Suppressor macrophage (primary cell): ENCODE results near the gene ADGRV1.

ENCODE experiments used
- DNase-seq, 4 experiments: peaks; one replicate each; pipeline ENCODE4 v3.0.0-alpha.2; 2020 to 2022

Gene ADGRV1

DNA sequence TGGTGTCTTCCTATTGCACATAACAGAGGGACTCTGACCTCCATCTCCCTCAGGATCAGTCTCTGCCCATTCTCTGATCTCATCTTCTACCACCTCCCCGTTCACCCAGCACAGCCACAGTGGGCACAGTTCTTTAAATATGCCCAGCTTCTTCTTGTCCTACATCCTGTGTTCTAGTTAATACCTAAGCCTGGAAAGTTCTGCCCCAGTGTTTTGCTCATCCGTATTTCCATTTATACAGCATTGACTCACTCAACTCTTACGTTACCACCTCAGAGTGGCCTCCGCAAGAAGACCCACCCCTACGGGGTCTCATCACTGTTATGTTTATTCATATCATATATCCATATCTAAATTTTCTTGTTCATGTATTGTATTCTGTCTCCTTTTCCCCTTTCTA is 315.5 kb downstream of the ADGRV1 start:
- DNase-seq: no peak

DNA sequence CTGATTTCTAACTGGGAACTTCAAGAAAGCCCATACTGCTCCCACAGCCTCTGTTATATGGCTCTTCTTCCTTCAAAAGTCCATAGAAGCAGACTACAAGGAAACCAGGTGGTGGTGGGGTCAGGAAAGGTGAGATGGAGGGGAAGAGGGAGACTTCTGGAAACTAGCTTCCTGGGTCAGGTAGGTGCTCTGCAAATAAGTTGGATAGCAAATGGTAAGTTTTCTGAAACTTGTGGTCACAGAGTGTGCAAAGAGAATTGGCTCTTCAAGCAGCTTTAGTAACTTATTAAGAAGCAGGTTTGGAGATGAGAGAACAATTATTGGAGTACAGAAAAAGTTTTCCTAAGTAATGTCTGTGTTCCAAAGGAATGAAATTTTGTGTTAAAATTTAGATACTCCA is 316.9 kb downstream of the ADGRV1 start:
- no peak for DNase-seq

DNA sequence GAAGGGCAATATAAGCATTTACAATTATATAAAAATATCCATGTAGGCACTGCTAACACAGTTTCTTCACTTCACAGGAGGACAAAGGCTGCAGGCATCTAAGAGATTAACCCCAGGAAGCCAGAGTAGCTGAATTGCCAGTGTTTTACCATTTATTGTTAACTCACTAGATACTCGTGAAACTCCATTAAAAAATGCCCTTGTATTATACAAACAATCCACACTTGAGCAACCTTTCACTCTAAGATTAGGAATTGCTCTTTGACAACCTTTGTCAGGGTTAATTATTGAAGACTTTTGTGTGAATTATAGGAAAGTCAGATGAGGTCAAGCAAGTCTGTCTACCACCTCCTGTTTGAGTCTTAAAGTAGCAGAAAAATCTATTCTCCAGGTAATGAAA is 317.8 kb downstream of the ADGRV1 start:
- DNase-seq: no peak

DNA sequence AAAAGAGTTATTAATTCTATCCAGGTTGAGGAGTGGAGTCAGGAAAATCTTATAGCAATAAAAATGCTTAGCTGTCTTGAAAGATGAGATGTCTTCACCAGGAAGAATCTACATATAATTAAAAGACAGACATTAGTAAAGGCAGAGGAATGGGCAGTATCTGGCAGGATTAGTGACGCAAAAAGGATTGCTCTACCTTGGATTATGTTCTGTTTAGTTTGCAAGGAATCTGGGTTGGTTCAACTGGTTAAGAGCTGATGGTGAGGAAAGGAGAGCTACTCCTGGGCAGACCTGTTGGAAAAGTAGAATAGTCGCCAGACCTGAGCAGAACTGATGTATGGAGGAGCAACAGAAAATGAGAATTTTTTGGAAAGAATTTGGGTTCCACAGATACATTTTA is 318.5 kb downstream of the ADGRV1 start:
- no peak for DNase-seq

- DNase-seq: peak; percentile 57 to 85 (median 72)
Measured at GRCh38 chr5:90878081-90878480, 319.5 kb downstream of the ADGRV1 start.

- DNase-seq: peak; percentile 68 to 89 (median 83)
Measured at GRCh38 chr5:90878549-90879196, 320.1 kb downstream of the ADGRV1 start.

- no peak for DNase-seq
Measured at GRCh38 chr5:90881626-90882150, 323.1 kb downstream of the ADGRV1 start.

- DNase-seq: no peak
Measured at GRCh38 chr5:90882448-90882847, 323.9 kb downstream of the ADGRV1 start.

GRCh38 chr5:90885180-90885868 is 326.7 kb downstream of the ADGRV1 start:
- DNase-seq: no peak

GRCh38 chr5:90886381-90886780 is 327.8 kb downstream of the ADGRV1 start:
- DNase-seq: no peak

- no peak for DNase-seq
Measured at GRCh38 chr5:90888511-90889324, 330.1 kb downstream of the ADGRV1 start.

DNA sequence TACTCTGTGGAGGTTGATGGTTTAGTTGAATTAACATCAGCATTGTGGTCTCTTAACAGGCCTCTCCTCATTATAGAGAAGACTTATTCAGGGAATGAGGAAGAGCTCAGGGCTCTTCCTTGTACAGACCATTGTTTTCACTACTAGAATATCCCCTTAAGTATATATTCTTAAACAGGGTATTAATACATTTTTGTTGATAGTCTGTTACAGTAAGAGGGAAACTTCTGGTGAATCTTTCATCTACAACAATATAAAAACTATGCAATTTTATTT is 330.7 kb downstream of the ADGRV1 start:
- DNase-seq: no peak

DNA sequence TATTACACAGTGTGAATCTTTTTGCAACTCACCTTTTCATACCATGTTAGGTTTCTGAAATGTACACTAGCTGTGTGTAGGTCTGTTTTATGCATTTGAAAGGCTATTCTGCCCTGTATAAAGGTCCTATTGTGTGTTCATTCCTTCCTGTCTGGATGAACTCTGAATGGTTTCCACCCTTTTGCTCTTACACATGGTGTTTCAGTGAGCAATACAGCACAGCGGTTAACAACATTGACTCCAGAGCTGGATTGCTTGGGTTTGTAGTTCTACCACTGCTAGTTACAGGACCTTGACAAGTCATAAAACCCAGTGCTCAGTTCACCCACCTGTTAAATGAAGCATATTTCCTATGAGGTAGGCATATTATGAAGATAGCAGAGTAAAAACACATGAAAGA is 331.6 kb downstream of the ADGRV1 start:
- no peak for DNase-seq

DNA sequence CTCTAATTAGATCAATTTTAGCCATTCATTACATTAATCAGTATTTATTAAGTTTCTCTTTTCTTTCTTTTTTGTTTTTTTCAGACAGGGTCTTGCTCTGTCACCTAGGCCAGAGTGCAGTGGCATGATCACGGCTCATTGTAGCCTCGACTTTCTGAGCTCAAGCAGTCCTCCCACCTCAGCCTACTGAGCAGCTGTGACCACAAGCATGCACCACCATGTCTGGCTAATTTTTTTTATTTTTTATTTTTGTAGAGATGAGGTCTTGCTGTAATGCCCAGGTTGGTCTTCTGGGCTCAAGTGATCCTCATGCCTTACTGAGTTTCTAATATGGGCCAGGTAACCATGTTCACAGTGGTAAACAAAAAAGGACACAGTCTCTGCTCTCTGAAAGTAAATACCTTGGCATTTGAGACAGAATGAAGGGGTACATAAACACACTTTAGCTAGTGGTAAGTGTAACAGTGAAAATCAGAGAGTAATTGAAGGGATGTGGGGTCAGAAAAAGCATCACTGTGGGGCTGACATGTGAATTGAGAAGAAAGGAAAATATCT is 336.3 kb downstream of the ADGRV1 start:
- DNase-seq: no peak

GRCh38 chr5:90897618-90898017 is 339.0 kb downstream of the ADGRV1 start:
- no peak for DNase-seq

DNA sequence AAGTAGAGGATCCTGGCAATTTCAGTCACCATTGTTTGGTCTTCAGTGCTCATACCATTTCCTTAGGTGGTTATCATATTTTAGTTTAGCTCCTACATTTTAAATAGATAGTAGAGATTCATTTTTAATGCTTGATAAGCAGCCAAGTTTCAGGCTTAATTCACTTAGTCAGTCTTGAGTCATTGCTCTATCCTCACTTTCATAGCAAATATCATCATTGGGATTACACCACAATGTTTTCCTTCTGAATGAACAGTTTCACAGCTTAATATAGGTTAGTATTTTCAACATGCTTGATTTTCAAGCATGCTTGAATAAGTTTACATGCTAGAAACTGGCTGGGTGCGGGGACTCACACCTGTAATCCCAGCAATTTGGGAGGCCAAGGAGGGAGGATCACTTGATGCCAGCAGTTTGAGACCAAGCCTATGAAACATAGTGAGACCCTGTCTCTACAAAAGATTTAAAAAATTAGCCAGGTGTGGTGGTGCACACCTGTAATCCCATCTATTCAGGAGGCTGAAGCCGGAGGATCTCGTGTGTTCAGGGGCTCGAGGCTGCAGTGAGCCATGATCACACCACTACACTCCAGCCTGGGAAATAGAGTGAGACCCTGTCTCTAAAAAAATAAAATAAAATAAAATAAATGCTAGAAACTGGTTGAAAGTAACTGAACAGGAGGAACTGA is 339.9 kb downstream of the ADGRV1 start:
- no peak for DNase-seq

DNA sequence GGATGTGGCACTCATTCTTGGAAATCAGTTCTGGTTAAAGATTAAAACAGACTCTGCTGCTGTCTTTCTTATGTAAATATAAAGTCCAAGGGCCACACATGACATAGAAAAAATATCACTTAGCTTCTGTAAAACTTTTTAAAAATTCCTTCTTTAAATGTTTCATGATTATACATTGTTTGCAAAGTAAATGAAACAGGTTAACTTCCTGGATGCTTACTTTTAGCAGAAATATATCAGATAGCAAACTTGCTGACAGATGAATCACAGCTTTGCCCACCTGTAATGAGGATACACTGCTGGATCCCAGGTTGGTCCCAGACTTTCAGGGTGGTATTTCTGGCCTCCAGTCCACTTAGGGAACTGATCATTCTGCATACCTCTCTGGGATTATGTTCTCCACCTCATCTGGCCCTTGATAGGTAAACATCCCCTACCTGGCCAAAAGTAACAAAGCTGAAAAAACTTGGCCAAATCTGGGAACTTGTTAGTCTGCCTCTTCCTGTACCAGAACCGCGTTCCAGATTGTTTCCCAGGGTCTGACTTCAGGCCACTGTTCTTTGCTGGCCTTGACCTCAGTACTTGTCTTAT is 340.5 kb downstream of the ADGRV1 start:
- no peak for DNase-seq

DNA sequence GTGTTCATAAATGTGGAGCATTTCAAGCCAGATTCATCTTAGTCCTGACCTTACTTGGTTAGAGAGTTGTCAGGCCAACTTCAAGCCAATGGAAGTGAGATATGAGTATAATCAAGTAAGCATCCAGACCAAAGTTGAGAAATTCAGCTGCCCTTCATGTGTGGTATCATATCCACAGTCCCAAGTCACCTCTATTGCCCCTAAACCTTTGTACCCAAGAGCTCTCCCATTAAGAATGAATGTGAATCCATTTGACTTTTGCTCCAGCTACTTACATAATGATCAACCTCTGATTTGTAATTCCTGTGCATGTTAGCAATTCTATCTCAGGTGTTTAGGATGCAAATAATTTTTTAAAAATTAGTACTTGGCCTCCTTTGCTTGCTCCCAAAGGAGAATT is 342.7 kb downstream of the ADGRV1 start:
- no peak for DNase-seq

- no peak for DNase-seq
Measured at GRCh38 chr5:90902170-90902569, 343.6 kb downstream of the ADGRV1 start.

DNA sequence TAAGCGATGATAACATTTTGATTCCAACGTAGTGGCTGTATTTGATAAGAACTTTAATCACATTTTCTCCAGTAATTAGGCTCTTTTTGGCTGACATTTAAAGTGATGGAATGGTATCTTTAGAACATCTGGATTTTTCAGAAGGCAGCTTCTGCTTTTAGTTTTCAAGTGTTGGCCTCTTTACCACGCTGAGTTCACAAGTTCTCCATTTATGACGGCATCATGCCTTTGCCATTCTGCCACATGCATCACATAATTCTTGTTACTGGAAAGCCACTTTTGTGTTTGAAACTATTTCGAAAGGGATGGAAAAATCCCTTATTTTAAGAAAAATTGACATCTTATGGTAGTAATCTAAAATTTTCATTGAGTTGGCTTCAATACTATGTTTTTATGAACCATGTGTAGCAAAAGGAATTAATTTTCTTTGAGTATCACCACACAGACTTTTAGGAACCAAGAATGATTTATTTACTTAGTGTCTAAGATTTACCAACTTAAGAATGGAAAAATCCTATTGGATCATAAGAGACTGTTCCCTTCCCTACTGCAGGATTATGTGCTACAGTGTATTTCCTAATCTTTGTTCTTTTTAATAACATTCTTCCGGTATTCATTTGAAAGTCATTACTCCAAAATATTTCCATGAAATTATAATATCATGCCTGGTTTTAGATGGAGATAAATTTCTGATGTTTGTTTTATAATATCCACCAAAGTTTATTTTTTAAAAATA is 344.2 kb downstream of the ADGRV1 start:
- peak; percentile 21 to 60 (median 42) for DNase-seq

DNA sequence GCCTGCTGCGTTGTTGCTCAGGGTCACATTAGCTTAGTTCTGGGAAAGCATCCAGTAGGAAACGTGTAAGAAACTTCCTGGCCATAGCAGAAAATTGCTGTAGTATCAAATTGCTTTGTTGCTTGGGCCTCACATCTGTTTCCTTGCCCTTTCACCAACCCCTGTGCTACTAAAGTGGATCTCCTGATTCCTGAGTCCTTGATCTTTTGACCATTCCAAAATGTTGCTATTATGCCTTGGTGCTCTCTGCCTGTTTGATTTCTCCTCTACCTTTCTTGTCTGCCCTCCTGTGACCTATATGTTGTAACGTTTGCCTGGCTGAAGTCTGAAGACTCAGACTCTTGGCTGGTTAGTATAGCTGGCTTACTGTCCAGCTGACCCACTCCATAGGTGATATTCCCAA is 350.5 kb downstream of the ADGRV1 start:
- no peak for DNase-seq

DNA sequence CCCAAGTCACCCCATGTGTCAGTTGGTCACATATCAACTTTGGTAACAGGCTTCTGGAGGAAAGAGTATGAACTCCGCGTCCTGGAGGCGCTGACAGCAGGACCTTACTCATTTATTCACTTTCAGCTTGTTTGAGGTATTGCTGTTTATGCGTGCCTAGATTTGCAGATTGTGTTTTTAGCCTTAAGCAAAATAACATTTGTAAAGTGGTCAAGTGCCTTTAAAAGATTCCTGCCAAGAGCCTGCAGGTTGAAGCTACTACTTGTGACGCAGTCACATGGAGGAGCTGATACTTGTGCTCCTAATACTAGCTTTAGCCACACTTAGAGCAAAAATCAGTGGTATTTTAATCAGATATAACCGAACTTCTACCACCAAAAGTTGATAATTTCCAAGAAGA is 351.3 kb downstream of the ADGRV1 start:
- no peak for DNase-seq
